Vagina (tissue), 2 donors: Measurements from ENCODE around the gene LIMK2.

Source experiments
- CTCF ChIP-seq, 3 experiments: fragments of 450-650 bp in 2 of 3; fragments of 200-600 bp in 1 of 3; sonication (generic) in 1 of 3; IDR thresholded peaks; one replicate each; pipeline ENCODE4 v1.5.1; 2017 to 2019; ENCODE audit warnings: antibody characterized with exemption in 3 of 3, mild to moderate bottlenecking in 2 of 3, moderate library complexity in 2 of 3
- POLR2A ChIP-seq, 2 donors: fragments of 450-650 bp; IDR thresholded peaks; one replicate each; pipeline ENCODE4 v1.6.1; 2017; ENCODE audit warnings: antibody characterized with exemption in 2 of 2, mild to moderate bottlenecking in 2 of 2, moderate library complexity in 2 of 2

GRCh38 chr22:31289344-31289743 is 77.2 kb downstream of the LIMK2 start:
- TF ChIP-seq POLR2A (IDR thresholded peaks at IDR 0.05) (no peak), CTCF (IDR thresholded peaks at IDR 0.05) (no peak)
